Panc1 (cell line): ENCODE data around the gene NIPA2. TPM values are rescaled to one million over a fixed set of nuclear protein-coding genes. Genes with fewer than 3 reads are reported as not detected.

ENCODE experiments used
- ATAC-seq: fragments of 200-7000 bp; cut with Tn5 transposase; 2 replicates; pipeline ENCODE4 v1.9.1; 2020; ENCODE audit warnings: mild to moderate bottlenecking, moderate library complexity
- BruUV-seq: library from RNA; stranded (reverse); fragments of 400-500 nt; replicated peaks from 2 replicates; lab custom pipeline; 2021; lab: Mats Ljungman, UMichigan
- CTCF ChIA-PET: fragments of 300-600 bp; sonication (Branson Sonifier 250); formaldehyde crosslinking; loops from one replicate; lab custom pipeline; 2022; ENCODE audit warnings: antibody characterized with exemption; lab: Charles Lee
- POLR2A ChIA-PET: fragments of 300-600 bp; sonication (Branson Sonifier 250); formaldehyde crosslinking; loops from one replicate; lab custom pipeline; 2022; ENCODE audit warnings: antibody characterized with exemption; lab: Charles Lee
- DNase-seq: peaks from one replicate; pipeline ENCODE4 v3.0.0-alpha.2; 2010; ENCODE audit warnings: low read depth, low spot score
- H3K27ac ChIP-seq: 2 replicates; pipeline ENCODE4 v1.5.1; 2011; ENCODE audit warnings: mild to moderate bottlenecking, low read length, inconsistent platforms
- H3K27me3 ChIP-seq: fragments of 200-500 bp; sonication (Bioruptor generic); 2 replicates; pipeline ENCODE4 v1.6.0; 2014; ENCODE audit warnings: low read length, inconsistent platforms; ENCODE audit not compliant: control insufficient read depth, insufficient read depth
- H3K36me3 ChIP-seq: fragments of 200-500 bp; sonication (Bioruptor generic); 2 replicates; pipeline ENCODE4 v1.5.1; 2014; ENCODE audit warnings: inconsistent platforms, mild to moderate bottlenecking, low read length, moderate library complexity; ENCODE audit not compliant: control insufficient read depth, insufficient read depth
- H3K4me1 ChIP-seq: 2 replicates; pipeline ENCODE4 v1.5.1; 2011; ENCODE audit warnings: inconsistent platforms, mild to moderate bottlenecking, low read length, moderate library complexity; ENCODE audit not compliant: control insufficient read depth, insufficient read depth
- H3K4me3 ChIP-seq, 2 experiments: 2 replicates each; pipeline ENCODE4 v1.5.1; 2011 to 2012; ENCODE audit warnings: low read depth in 2 of 2, low read length in 2 of 2, mild to moderate bottlenecking in 2 of 2, inconsistent platforms in 1 of 2, moderate library complexity in 1 of 2
- H3K9me3 ChIP-seq: fragments of 200-500 bp; sonication (Bioruptor generic); 2 replicates; pipeline ENCODE4 v1.5.1; 2014; ENCODE audit warnings: low read depth, mild to moderate bottlenecking, inconsistent platforms, low read length, moderate library complexity; ENCODE audit not compliant: control insufficient read depth, insufficient read depth
- CTCF ChIP-seq: fragments of 450-650 bp; IDR thresholded peaks from 2 replicates; pipeline ENCODE4 v1.5.1; 2017; ENCODE audit warnings: mild to moderate bottlenecking
- POLR2AphosphoS5 ChIP-seq: IDR thresholded peaks from 2 replicates; pipeline ENCODE4 v1.6.1; 2012; ENCODE audit warnings: mild to moderate bottlenecking, low read depth, low read length, moderate library complexity
- REST ChIP-seq, 2 experiments: IDR thresholded peaks; 2 replicates each; pipeline ENCODE4 v1.6.1; 2011 to 2012; ENCODE audit warnings: low read depth in 2 of 2, control low read depth in 1 of 2, low read length in 1 of 2, mild to moderate bottlenecking in 1 of 2, moderate library complexity in 1 of 2; ENCODE audit not compliant: insufficient read depth in 1 of 2
- SIN3A ChIP-seq: IDR thresholded peaks from 2 replicates; pipeline ENCODE4 v1.6.1; 2012; ENCODE audit warnings: low read depth, mild to moderate bottlenecking, low read length, moderate library complexity, borderline replicate concordance; ENCODE audit not compliant: insufficient read depth
- TCF7L2 ChIP-seq: IDR thresholded peaks from 2 replicates; pipeline ENCODE4 v1.6.1; 2011; ENCODE audit warnings: mild to moderate bottlenecking, low read depth, low read length, inconsistent platforms
- in situ Hi-C: cut with HindIII; loops from 2 replicates; pipeline ENCODE4 v1.10.0; 2016; ENCODE audit warnings: low sequenced_read_pairs, low pct_unique_long_range_greater_than_20kb
- intact Hi-C: fragments of 100-400 bp; cut with micrococcal nuclease; formaldehyde crosslinking; loops from one replicate; pipeline ENCODE4 v1.10.0; 2022; ENCODE audit not compliant: unreplicated experiment
- total RNA-seq: library from RNA; stranded (reverse); gene quantifications from one replicate; pipeline ENCODE4 v1.2.1, GENCODE V29; 2021; ENCODE audit not compliant: unreplicated experiment

The NIPA2 gene
- total RNA-seq, 1 experiment from 2014 or later = 94.8 TPM

GRCh38 chr15:22850055-22850454, 11.6 kb downstream of the NIPA2 start:
- in situ Hi-C loops = no loop called here
- Histone ChIP-seq H3K36me3 (peaks cover 15% of the 10 kb centered on the region), H3K4me3 (no peak overlapping the region), H3K9me3 (no peaks in the 10 kb centered on the region), H3K27me3 (no peaks in the 10 kb centered on the region), H3K27ac (no peak overlapping the region), H3K4me1 (no peaks in the 10 kb centered on the region)
- BruUV-seq = TSS peak; percentile 3
- intact Hi-C loops = no loop called here
- no peak for DNase-seq
- POLR2A ChIA-PET = no interaction called here
- no peak for ATAC-seq
- CTCF ChIA-PET = no interaction called here
- TF ChIP-seq REST (IDR thresholded peaks at IDR 0.05; ENCODE audit: insufficient read depth in 1 of 2, low read depth in 2 of 2, low read length in 1 of 2) (no peak), TCF7L2 (no peak), SIN3A (no peak), POLR2AphosphoS5 (no peak), CTCF (no peak)

GRCh38 chr15:22851513-22851912, 13.0 kb downstream of the NIPA2 start:
- no TSS peak for BruUV-seq
- in situ Hi-C loops = no loop called here

More at GRCh38 chr15:22851513-22851912, 13.0 kb downstream of the NIPA2 start:
- H3K27ac ChIP-seq = no peak overlapping the region
- TF ChIP-seq POLR2AphosphoS5 (no peak), REST (IDR thresholded peaks at IDR 0.05; ENCODE audit: insufficient read depth in 1 of 2, low read depth in 2 of 2, low read length in 1 of 2) (no peak), CTCF (no peak), TCF7L2 (no peak), SIN3A (no peak)
- CTCF ChIA-PET = no interaction called here
- ATAC-seq (no peak), DNase-seq (no peak)
- no peaks in the 10 kb centered on the region for H3K4me1 ChIP-seq
- no peaks in the 10 kb centered on the region for H3K27me3 ChIP-seq
- H3K36me3 ChIP-seq = peaks cover 21% of the 10 kb centered on the region
- POLR2A ChIA-PET = no interaction called here
- intact Hi-C loops = no loop called here
- H3K4me3 ChIP-seq = no peak overlapping the region
- H3K9me3 ChIP-seq = no peaks in the 10 kb centered on the region
